SK-N-SH (cell line): ENCODE measurements around the gene HS3ST5.

Source experiments
- EP300 ChIP-seq, 2 experiments: IDR thresholded peaks; 2 replicates each; pipeline versions ENCODE4 v1.4.0 to v1.6.1; 2012; ENCODE audit warnings: borderline replicate concordance in 1 of 2, low read depth in 1 of 2, low read length in 1 of 2
- GABPA ChIP-seq: IDR thresholded peaks from 2 replicates; pipeline ENCODE4 v1.4.0; 2012; ENCODE audit warnings: low read depth, mild to moderate bottlenecking
- MXI1 ChIP-seq: IDR thresholded peaks from 2 replicates; pipeline ENCODE4 v1.6.1; 2012; ENCODE audit warnings: mild to moderate bottlenecking, low read depth, low read length, improper control_type of control experiment
- NFIC ChIP-seq: IDR thresholded peaks from 2 replicates; pipeline ENCODE4 v1.4.0; 2012; ENCODE audit warnings: borderline replicate concordance
- POLR2AphosphoS5 ChIP-seq: IDR thresholded peaks from 2 replicates; pipeline ENCODE4 v1.6.1; 2012; ENCODE audit warnings: low read depth, low read length
- RFX5 ChIP-seq: IDR thresholded peaks from 2 replicates; pipeline ENCODE4 v1.6.1; 2012; ENCODE audit warnings: mild to moderate bottlenecking, improper control_type of control experiment, low read length
- TAF1 ChIP-seq: IDR thresholded peaks from 2 replicates; pipeline ENCODE4 v1.6.1; 2012; ENCODE audit warnings: low read depth, mild to moderate bottlenecking, low read length, moderate library complexity, borderline replicate concordance
- TCF12 ChIP-seq: IDR thresholded peaks from 2 replicates; pipeline ENCODE4 v1.4.0; 2012
- TEAD4 ChIP-seq: IDR thresholded peaks from 2 replicates; pipeline ENCODE4 v1.4.0; 2012; ENCODE audit warnings: mild to moderate bottlenecking, borderline replicate concordance; ENCODE audit not compliant: insufficient read depth
- TF ChIP-seq, protein P1 (sequence below): fragments of 200-600 bp; sonication (generic); IDR thresholded peaks from 2 replicates; pipeline ENCODE4 v1.6.1; 2017; ENCODE audit warnings: antibody characterized with exemption, mild to moderate bottlenecking, moderate library complexity
- TF ChIP-seq, protein P2 (sequence below): IDR thresholded peaks from 2 replicates; pipeline ENCODE4 v1.6.1; 2012; ENCODE audit warnings: mild to moderate bottlenecking, low read depth, low read length, moderate library complexity
- TF ChIP-seq, protein P3 (sequence below): IDR thresholded peaks from 2 replicates; pipeline ENCODE4 v1.4.0; 2012; ENCODE audit warnings: low read depth

DNA sequence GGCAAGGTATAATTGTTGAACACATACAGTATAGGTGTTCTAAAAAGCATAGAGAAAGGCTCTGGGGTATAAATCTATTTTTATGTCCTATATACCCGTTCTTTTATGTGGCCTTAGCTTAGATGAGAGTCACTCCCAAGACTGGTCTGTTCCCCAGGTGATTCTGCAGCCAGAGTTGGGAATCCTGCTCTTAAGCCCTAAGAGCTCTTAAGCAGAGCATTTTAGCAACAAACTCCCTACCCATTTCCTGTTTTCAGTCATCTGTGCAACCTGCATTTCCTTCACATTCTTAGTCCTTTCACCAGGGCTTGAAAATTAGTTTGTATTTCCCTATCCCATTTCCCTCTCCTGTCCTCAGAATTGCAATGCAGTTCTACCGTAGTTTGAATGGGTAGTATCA lies 166.1 kb downstream of the HS3ST5 start:
- TF ChIP-seq TAF1: no peak
- TF ChIP-seq TCF12: no peak
- TF ChIP-seq, protein P1, sequence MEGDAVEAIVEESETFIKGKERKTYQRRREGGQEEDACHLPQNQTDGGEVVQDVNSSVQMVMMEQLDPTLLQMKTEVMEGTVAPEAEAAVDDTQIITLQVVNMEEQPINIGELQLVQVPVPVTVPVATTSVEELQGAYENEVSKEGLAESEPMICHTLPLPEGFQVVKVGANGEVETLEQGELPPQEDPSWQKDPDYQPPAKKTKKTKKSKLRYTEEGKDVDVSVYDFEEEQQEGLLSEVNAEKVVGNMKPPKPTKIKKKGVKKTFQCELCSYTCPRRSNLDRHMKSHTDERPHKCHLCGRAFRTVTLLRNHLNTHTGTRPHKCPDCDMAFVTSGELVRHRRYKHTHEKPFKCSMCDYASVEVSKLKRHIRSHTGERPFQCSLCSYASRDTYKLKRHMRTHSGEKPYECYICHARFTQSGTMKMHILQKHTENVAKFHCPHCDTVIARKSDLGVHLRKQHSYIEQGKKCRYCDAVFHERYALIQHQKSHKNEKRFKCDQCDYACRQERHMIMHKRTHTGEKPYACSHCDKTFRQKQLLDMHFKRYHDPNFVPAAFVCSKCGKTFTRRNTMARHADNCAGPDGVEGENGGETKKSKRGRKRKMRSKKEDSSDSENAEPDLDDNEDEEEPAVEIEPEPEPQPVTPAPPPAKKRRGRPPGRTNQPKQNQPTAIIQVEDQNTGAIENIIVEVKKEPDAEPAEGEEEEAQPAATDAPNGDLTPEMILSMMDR: no peak
- TF ChIP-seq NFIC: no peak
- TF ChIP-seq, protein P2, sequence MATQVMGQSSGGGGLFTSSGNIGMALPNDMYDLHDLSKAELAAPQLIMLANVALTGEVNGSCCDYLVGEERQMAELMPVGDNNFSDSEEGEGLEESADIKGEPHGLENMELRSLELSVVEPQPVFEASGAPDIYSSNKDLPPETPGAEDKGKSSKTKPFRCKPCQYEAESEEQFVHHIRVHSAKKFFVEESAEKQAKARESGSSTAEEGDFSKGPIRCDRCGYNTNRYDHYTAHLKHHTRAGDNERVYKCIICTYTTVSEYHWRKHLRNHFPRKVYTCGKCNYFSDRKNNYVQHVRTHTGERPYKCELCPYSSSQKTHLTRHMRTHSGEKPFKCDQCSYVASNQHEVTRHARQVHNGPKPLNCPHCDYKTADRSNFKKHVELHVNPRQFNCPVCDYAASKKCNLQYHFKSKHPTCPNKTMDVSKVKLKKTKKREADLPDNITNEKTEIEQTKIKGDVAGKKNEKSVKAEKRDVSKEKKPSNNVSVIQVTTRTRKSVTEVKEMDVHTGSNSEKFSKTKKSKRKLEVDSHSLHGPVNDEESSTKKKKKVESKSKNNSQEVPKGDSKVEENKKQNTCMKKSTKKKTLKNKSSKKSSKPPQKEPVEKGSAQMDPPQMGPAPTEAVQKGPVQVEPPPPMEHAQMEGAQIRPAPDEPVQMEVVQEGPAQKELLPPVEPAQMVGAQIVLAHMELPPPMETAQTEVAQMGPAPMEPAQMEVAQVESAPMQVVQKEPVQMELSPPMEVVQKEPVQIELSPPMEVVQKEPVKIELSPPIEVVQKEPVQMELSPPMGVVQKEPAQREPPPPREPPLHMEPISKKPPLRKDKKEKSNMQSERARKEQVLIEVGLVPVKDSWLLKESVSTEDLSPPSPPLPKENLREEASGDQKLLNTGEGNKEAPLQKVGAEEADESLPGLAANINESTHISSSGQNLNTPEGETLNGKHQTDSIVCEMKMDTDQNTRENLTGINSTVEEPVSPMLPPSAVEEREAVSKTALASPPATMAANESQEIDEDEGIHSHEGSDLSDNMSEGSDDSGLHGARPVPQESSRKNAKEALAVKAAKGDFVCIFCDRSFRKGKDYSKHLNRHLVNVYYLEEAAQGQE: no peak
- TF ChIP-seq, protein P3, sequence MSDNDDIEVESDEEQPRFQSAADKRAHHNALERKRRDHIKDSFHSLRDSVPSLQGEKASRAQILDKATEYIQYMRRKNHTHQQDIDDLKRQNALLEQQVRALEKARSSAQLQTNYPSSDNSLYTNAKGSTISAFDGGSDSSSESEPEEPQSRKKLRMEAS: no peak
- TF ChIP-seq RFX5: no peak
- no peak for TF ChIP-seq MXI1
- TF ChIP-seq POLR2AphosphoS5: no peak
- TF ChIP-seq TEAD4: no peak
- no peak for TF ChIP-seq EP300 (IDR thresholded peaks at IDR 0.05; ENCODE audit: borderline replicate concordance in 1 of 2, low read depth in 1 of 2, low read length in 1 of 2)
- no peak for TF ChIP-seq GABPA
